CMK (cell line): Measurements from ENCODE around the gene FMNL2.

Experiments used
- DNase-seq: peaks from one replicate; pipeline ENCODE4 v3.0.0-alpha.2; 2010; ENCODE audit warnings: low read depth

FMNL2 gene

GRCh38 chr2:152339556-152340286, 4.7 kb downstream of the FMNL2 start:
- no peak for DNase-seq

GRCh38 chr2:152342259-152343046, 7.5 kb downstream of the FMNL2 start:
- no peak for DNase-seq

GRCh38 chr2:152343426-152343825, 8.5 kb downstream of the FMNL2 start:
- no peak for DNase-seq

GRCh38 chr2:152344579-152345195, 9.7 kb downstream of the FMNL2 start:
- DNase-seq: no peak

- no peak for DNase-seq
Observed at GRCh38 chr2:152347076-152347475, 12.1 kb downstream of the FMNL2 start.

- DNase-seq: no peak
Observed at GRCh38 chr2:152348388-152348787, 13.4 kb downstream of the FMNL2 start.

GRCh38 chr2:152349416-152349815, 14.4 kb downstream of the FMNL2 start:
- no peak for DNase-seq

GRCh38 chr2:152350155-152350679, 15.2 kb downstream of the FMNL2 start:
- DNase-seq: no peak

GRCh38 chr2:152352616-152353015, 17.6 kb downstream of the FMNL2 start:
- no peak for DNase-seq

GRCh38 chr2:152353364-152353763, 18.4 kb downstream of the FMNL2 start:
- DNase-seq: no peak

- no peak for DNase-seq
Observed at GRCh38 chr2:152354069-152354755, 19.2 kb downstream of the FMNL2 start.

- DNase-seq: no peak
Observed at GRCh38 chr2:152354909-152355308, 19.9 kb downstream of the FMNL2 start.

GRCh38 chr2:152355409-152355831, 20.4 kb downstream of the FMNL2 start:
- no peak for DNase-seq

GRCh38 chr2:152359573-152360363, 24.8 kb downstream of the FMNL2 start:
- no peak for DNase-seq

GRCh38 chr2:152363936-152364335, 29.0 kb downstream of the FMNL2 start:
- no peak for DNase-seq

- no peak for DNase-seq
Observed at GRCh38 chr2:152367547-152368390, 32.8 kb downstream of the FMNL2 start.

- no peak for DNase-seq
Observed at GRCh38 chr2:152369176-152369860, 34.3 kb downstream of the FMNL2 start.

- DNase-seq: no peak
Observed at GRCh38 chr2:152370783-152371182, 35.8 kb downstream of the FMNL2 start.

- no peak for DNase-seq
Observed at GRCh38 chr2:152372438-152372984, 37.5 kb downstream of the FMNL2 start.
